Liver (tissue), 3 donors: ENCODE measurements around the gene COL5A1.

ENCODE experiments used
- GABPA ChIP-seq, 2 donors: IDR thresholded peaks in 1 of 2; conservative IDR thresholded peaks in 1 of 2; 2 replicates each; pipeline ENCODE4 v1.6.1; 2016; ENCODE audit warnings: antibody characterized with exemption in 2 of 2, mild to moderate bottlenecking in 1 of 2, moderate library complexity in 1 of 2
- RXRA ChIP-seq, 2 donors: IDR thresholded peaks; 2 replicates each; pipeline ENCODE4 v1.6.1; 2017 to 2018; ENCODE audit warnings: antibody characterized with exemption in 2 of 2, mild to moderate bottlenecking in 1 of 2
- TAF1 ChIP-seq: conservative IDR thresholded peaks from 2 replicates; pipeline ENCODE4 v1.6.1; 2016; ENCODE audit warnings: antibody characterized with exemption, mild to moderate bottlenecking
- YY1 ChIP-seq: IDR thresholded peaks from 2 replicates; pipeline ENCODE4 v1.6.1; 2016; ENCODE audit warnings: antibody characterized with exemption, mild to moderate bottlenecking
- TF ChIP-seq, protein P1 (sequence below): IDR thresholded peaks from 2 replicates; pipeline ENCODE4 v1.6.1; 2016; ENCODE audit warnings: antibody characterized with exemption, mild to moderate bottlenecking
- TF ChIP-seq, protein P2 (sequence below): fragments of 150-350 bp; IDR thresholded peaks from 2 replicates; pipeline ENCODE4 v1.5.1; 2017; ENCODE audit warnings: improper control_type of control experiment, low read depth, low read length; ENCODE audit not compliant: missing input control
- TF ChIP-seq, protein P3 (sequence below): IDR thresholded peaks from 2 replicates; pipeline ENCODE4 v1.6.1; 2016; ENCODE audit warnings: antibody characterized with exemption
- donor health status: healthy.
- donor health status: healthy.

DNA sequence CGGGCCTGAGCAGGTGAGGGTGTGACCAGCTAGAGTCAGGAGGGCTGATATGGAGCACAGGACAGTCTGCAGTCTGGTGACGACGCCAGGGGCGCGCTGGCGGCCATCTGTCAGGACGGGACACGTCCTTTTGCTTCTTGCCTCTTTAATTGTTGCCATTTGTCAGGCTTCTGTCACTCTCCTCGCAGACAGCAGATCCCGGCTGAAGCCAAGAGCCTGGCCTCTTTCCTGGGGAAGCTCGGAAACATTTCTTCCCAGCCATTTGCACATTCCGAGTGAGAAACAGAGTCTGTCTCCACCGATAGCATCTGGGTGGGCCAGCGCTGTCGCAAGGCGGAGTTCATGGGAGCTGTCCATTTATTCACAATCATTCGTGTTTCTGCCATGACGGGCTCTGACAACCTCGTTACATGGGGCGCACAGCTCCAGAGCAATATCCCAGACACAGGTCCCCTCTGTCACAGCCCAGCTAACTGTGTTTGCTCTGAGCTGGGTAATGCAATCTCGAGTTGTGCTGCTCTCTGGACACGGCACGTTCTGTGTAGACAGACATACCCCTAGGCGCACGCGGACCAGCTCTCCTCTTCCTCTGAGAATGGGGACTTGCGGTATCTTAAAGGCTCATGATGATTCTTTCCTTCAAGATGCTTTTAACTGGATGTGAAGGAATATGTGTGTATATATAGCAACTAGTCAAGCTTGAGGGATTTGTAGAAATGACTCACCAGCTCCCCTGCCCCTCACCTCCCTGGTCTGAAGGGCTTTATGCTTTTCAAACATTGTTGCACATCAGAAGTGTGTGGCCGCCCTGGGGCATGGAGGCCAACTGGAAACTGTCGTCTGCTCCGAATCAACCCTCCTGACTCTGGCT, 133.7 kb downstream of the COL5A1 start:
- TF ChIP-seq TAF1 (no peak), GABPA (IDR thresholded peaks at IDR 0.05 in 1 of 2, conservative IDR thresholded peaks at IDR 0.05 in 1 of 2) (no peak), YY1 (no peak), RXRA (IDR thresholded peaks at IDR 0.05) (no peak)
- TF ChIP-seq, protein P1, sequence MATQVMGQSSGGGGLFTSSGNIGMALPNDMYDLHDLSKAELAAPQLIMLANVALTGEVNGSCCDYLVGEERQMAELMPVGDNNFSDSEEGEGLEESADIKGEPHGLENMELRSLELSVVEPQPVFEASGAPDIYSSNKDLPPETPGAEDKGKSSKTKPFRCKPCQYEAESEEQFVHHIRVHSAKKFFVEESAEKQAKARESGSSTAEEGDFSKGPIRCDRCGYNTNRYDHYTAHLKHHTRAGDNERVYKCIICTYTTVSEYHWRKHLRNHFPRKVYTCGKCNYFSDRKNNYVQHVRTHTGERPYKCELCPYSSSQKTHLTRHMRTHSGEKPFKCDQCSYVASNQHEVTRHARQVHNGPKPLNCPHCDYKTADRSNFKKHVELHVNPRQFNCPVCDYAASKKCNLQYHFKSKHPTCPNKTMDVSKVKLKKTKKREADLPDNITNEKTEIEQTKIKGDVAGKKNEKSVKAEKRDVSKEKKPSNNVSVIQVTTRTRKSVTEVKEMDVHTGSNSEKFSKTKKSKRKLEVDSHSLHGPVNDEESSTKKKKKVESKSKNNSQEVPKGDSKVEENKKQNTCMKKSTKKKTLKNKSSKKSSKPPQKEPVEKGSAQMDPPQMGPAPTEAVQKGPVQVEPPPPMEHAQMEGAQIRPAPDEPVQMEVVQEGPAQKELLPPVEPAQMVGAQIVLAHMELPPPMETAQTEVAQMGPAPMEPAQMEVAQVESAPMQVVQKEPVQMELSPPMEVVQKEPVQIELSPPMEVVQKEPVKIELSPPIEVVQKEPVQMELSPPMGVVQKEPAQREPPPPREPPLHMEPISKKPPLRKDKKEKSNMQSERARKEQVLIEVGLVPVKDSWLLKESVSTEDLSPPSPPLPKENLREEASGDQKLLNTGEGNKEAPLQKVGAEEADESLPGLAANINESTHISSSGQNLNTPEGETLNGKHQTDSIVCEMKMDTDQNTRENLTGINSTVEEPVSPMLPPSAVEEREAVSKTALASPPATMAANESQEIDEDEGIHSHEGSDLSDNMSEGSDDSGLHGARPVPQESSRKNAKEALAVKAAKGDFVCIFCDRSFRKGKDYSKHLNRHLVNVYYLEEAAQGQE: no peak
- TF ChIP-seq, protein P2, sequence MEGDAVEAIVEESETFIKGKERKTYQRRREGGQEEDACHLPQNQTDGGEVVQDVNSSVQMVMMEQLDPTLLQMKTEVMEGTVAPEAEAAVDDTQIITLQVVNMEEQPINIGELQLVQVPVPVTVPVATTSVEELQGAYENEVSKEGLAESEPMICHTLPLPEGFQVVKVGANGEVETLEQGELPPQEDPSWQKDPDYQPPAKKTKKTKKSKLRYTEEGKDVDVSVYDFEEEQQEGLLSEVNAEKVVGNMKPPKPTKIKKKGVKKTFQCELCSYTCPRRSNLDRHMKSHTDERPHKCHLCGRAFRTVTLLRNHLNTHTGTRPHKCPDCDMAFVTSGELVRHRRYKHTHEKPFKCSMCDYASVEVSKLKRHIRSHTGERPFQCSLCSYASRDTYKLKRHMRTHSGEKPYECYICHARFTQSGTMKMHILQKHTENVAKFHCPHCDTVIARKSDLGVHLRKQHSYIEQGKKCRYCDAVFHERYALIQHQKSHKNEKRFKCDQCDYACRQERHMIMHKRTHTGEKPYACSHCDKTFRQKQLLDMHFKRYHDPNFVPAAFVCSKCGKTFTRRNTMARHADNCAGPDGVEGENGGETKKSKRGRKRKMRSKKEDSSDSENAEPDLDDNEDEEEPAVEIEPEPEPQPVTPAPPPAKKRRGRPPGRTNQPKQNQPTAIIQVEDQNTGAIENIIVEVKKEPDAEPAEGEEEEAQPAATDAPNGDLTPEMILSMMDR: no peak
- TF ChIP-seq, protein P3, sequence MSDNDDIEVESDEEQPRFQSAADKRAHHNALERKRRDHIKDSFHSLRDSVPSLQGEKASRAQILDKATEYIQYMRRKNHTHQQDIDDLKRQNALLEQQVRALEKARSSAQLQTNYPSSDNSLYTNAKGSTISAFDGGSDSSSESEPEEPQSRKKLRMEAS: no peak
